GM21447 (cell line): Measurements from ENCODE around the gene PLCD1.
"Not testable (repeated sequence)": the region's sequence is repeated elsewhere in the genome, so short reads cannot be mapped to it uniquely, and the experiment has no call there.

ENCODE experiments used
- ATAC-seq: cut with Tn5 transposase; IDR thresholded peaks from one replicate; pipeline ENCODE4 v1.9.1; 2021; ENCODE audit not compliant: unreplicated experiment

PLCD1 gene

GRCh38 chr3:38029400-38030125 lies at the start of gene PLCD1:
PLCD1 (minus strand) TSS chr3:38029642; CDS start chr3:38029539, 103 bp downstream.
- no peak for ATAC-seq

- not testable (repeated sequence) for ATAC-seq
These were observed 47.6 kb upstream of the PLCD1 start for GRCh38 chr3:38077073-38077472.

- ATAC-seq: no peak
These were observed 40.6 kb upstream of the PLCD1 start for GRCh38 chr3:38070013-38070412.

GRCh38 chr3:38067508-38068233 lies 38.2 kb upstream of the PLCD1 start:
- no peak for ATAC-seq

GRCh38 chr3:38064453-38064852 lies 35.0 kb upstream of the PLCD1 start:
- not testable (repeated sequence) for ATAC-seq

- ATAC-seq: no peak
These were observed 33.4 kb upstream of the PLCD1 start for GRCh38 chr3:38062809-38063208.

GRCh38 chr3:38059591-38059990 lies 30.1 kb upstream of the PLCD1 start:
- ATAC-seq: no peak

- no peak for ATAC-seq
These were observed 29.7 kb upstream of the PLCD1 start for GRCh38 chr3:38059148-38059547.

GRCh38 chr3:38054499-38055001 lies 25.1 kb upstream of the PLCD1 start:
- ATAC-seq: no peak

GRCh38 chr3:38053813-38054498 lies 24.5 kb upstream of the PLCD1 start:
- ATAC-seq: not testable (repeated sequence)

- ATAC-seq: not testable (repeated sequence)
These were observed 23.8 kb upstream of the PLCD1 start for GRCh38 chr3:38053286-38053685.

- ATAC-seq: no peak
These were observed 21.7 kb upstream of the PLCD1 start for GRCh38 chr3:38051131-38051530.

- no peak for ATAC-seq
These were observed 20.1 kb upstream of the PLCD1 start for GRCh38 chr3:38049358-38050126.

GRCh38 chr3:38047896-38048295 lies 18.5 kb upstream of the PLCD1 start:
- no peak for ATAC-seq

- ATAC-seq: no peak
These were observed 17.4 kb upstream of the PLCD1 start for GRCh38 chr3:38046821-38047220.

GRCh38 chr3:38046027-38046426 lies 16.6 kb upstream of the PLCD1 start:
- no peak for ATAC-seq

- no peak for ATAC-seq
These were observed 14.0 kb upstream of the PLCD1 start for GRCh38 chr3:38043486-38043885.

GRCh38 chr3:38040401-38040800 lies 11.0 kb upstream of the PLCD1 start:
- no peak for ATAC-seq

GRCh38 chr3:38039899-38040261 lies 10.4 kb upstream of the PLCD1 start:
- ATAC-seq: peak; percentile 74

GRCh38 chr3:38039101-38039898 lies 9.9 kb upstream of the PLCD1 start, which contains the start of gene DLEC1:
DLEC1 (plus strand) TSS chr3:38039208; CDS start chr3:38039226, 18 bp downstream.
- peak; percentile 89 for ATAC-seq
